SW 1271 (cell line): ENCODE data around the gene PLBD2.
A peak's percentile ranks its signal among the peaks of the same experiment; 100 is the strongest.

Experiments used
- DNase-seq, 2 experiments: peaks; one replicate each; lab custom pipeline; 2025; lab: John Stamatoyannopoulos, UW

The PLBD2 gene

GRCh38 chr12:113358381-113359132 is at the start of gene PLBD2:
TSS of gene PLBD2 (plus strand) at chr12:113358587. CDS start at chr12:113358601, 14 bp downstream.
- peak; percentile 76 to 90 for DNase-seq

- DNase-seq, result peak in 1 of 2 experiments; percentile 27
These were observed 47.9 kb upstream of the PLBD2 start for GRCh38 chr12:113310489-113310888.

GRCh38 chr12:113314121-113314529 is 44.3 kb upstream of the PLBD2 start:
- DNase-seq, result no peak

GRCh38 chr12:113315358-113315757 is 43.0 kb upstream of the PLBD2 start:
- DNase-seq, result no peak

- no peak for DNase-seq
These were observed 42.2 kb upstream of the PLBD2 start for GRCh38 chr12:113316155-113316554.

- DNase-seq, result no peak
These were observed 41.3 kb upstream of the PLBD2 start for GRCh38 chr12:113317122-113317521.

- DNase-seq, result no peak
These were observed 40.2 kb upstream of the PLBD2 start for GRCh38 chr12:113318046-113318656.

- no peak for DNase-seq
These were observed 39.3 kb upstream of the PLBD2 start for GRCh38 chr12:113318900-113319628.

GRCh38 chr12:113320401-113320800 is 38.0 kb upstream of the PLBD2 start:
- DNase-seq, result no peak

- DNase-seq, result no peak
These were observed 36.0 kb upstream of the PLBD2 start for GRCh38 chr12:113322343-113322742.

GRCh38 chr12:113325916-113326315 is 32.5 kb upstream of the PLBD2 start:
- DNase-seq, result no peak

GRCh38 chr12:113326775-113327395 is 31.5 kb upstream of the PLBD2 start:
- no peak for DNase-seq

GRCh38 chr12:113328368-113328889 is 30.0 kb upstream of the PLBD2 start:
- no peak for DNase-seq

GRCh38 chr12:113329022-113329790 is 29.2 kb upstream of the PLBD2 start:
- peak; percentile 82 to 91 for DNase-seq

GRCh38 chr12:113329791-113330417 is 28.5 kb upstream of the PLBD2 start:
- DNase-seq, result no peak

- no peak for DNase-seq
These were observed 27.9 kb upstream of the PLBD2 start for GRCh38 chr12:113330505-113330904.

- DNase-seq, result no peak
These were observed 25.5 kb upstream of the PLBD2 start for GRCh38 chr12:113332688-113333417.

- DNase-seq, result no peak
These were observed 25.0 kb upstream of the PLBD2 start for GRCh38 chr12:113333418-113333750.

- DNase-seq, result no peak
These were observed 24.3 kb upstream of the PLBD2 start for GRCh38 chr12:113333877-113334785.
